ENCODE results near the gene MAML1.
"Not testable (repeated sequence)": the region's sequence is repeated elsewhere in the genome, so short reads cannot be mapped to it uniquely, and the experiment has no call there.

MAML1 gene

DNA sequence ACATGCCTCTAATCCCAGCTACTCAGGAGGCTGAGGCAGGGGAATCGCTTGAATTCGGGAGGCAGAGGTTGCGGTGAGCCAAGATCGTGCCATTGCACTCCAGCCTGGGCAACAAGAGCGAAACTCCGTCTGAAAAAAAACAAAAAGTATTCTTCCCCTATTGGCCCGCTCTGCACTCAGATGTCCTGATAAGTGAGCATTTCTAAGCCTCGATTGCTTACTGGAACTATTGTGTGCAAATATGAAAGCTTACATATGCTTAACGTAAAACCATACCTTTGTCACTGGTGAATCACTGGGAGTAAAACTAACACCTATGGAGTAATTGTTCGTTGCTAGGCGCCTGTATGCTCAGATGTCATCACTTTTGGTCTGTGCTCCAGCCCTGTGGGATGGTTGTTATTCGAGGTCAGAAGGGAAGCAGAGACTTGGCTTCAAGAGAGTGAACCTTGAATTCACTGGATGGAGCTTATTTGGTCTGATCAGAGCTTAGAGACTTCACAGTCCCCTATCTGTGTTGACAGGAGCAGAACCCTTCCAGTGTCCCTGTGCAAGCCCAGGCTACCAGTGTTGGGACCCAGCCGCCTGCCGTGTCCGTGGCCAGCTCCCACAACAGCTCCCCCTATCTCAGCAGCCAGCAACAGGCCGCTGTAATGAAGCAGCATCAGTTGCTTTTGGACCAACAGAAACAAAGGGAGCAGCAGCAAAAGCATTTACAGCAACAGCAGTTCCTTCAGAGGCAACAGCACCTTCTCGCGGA is 35.9 kb downstream of the MAML1 start:
- DNase-seq, result no peak

DNA sequence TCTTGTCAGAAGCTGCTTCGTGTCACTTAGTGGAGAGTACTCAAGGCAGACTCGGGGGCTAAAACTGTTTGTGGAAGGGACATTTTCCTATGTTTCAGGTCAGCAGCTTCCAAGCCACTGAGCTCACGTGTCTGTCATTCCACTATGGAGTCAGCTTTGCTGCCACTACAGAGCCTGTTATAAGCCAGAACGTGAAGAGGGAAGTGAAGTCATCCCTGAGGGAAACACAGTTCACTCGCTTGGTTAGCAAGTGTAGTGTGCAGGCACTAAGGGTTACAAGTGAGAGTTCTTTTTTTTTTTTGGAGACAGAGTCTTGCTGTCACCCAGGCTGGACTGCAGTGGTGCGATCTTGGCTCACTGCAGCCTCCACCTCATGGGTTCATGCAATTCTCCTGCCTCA is 36.6 kb downstream of the MAML1 start:
- DNase-seq, result no peak

DNA sequence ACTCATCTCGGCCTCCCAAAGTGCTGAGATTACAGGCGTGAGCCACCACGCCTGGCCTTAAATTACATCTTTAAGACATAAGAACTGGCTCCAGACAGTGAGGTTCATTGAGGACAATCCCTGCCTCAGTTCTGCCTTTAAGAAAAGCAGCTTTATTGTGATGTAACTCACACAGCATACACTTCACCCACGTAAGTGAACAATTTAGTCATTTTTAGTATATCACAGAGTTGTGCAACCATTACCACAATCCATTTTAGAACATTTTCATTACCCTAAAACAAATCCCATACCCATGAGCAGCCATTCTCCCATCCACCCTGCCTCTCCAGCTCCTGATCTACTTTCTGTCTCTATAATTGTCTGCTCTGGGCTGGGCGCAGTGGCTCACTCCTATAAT is 37.2 kb downstream of the MAML1 start:
- no peak for DNase-seq

DNA sequence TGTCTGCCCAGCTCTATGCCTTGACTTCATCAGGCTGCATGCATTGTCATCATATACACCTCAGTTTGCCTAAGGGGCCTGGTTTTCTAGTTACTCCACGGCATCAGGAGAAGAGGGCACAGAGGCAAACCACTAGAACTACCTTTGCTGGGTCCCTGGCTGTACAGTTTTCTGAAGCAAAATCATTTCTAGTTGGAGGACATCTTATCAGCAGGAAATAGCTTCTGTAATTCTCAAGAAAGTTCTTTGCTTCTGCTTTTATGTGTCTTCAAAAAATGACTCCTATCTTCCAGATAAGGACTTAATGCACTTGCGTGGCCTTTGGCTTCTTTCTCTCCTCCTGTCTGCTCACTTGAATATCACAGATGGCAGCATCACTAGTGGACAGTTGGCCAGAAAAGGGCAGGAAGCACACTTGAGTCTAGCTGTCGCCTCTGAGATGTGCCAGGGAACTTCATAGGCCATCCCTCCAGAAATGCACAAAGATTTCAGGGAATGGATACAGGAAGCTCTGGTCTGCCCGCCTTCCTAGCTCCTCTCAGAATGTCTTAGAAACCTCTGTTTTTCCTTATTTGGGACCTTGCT is 38.8 kb downstream of the MAML1 start:
- no peak for DNase-seq

DNA sequence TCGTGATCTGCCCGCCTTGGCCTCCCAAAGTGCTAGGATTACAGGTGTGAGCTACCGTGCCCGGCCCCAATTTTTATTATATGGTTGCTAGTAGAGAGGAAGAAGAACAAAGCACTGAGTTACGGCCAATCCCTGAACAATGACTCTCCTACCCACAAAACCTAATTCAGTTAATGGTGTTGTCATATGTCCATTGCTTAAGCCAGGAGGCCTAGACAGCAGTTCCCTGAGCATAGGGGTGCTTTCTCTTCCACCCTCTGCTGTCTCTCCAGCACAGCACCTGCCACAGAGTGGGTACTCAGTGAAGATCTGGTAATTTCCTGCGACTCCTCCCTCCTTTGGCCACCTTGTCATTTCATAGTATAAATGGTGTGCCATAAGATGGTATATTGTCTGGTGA is 39.7 kb downstream of the MAML1 start:
- DNase-seq, result no peak

DNA sequence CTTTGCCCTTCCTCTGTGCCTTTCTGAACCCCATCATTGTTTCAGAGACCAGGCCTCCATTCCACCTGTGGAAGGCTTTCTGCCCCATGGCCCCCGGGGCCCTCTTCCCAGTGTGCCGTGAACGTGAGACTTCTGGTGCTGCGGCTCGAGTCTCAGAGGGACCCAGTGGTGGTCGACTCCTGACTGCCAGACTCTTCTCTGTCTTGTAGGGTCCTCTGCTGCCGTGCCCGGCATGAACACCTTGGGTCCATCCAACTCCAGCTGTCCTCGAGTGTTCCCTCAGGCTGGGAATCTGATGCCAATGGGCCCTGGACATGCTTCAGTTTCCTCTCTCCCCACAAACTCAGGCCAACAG is 41.0 kb downstream of the MAML1 start:
- DNase-seq, result no peak

DNA sequence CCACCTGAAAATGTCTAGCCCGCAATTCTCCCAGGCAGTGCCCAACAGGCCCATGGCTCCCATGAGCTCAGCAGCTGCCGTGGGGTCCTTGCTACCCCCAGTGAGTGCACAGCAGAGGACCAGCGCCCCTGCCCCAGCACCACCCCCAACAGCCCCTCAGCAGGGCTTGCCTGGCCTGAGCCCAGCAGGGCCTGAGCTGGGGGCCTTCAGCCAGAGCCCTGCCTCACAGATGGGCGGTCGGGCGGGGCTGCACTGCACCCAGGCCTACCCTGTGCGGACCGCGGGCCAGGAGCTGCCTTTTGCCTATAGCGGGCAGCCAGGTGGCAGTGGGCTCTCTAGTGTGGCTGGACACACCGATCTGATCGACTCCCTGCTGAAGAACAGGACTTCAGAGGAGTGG is 41.8 kb downstream of the MAML1 start:
- DNase-seq, result no peak

DNA sequence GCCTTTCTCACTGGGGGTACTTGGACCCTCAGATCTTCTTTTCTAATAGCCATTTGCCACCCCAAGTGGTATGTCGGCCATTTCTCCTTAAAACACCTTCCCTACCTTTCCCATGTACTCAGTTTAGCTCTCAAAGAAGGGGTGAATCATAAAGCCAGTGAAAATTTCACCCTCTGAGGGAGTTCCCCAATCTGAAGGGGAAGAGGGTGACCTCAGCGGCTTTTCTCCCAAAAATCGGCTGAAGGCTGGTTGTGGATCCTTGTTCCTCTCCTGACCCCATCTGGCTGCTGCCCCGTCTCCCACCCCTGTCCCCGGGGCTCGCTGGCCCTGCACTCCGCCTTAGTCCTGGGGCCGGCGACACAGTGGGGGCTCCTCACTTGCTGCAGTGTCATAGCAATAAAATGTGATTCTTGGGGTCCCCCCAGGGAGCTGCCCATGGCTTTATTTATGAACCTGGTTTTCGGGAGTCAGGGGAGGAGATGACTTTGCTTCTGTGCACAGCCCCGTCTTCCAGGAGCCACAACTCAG is 43.9 kb downstream of the MAML1 start:
- DNase-seq, result no peak

DNA sequence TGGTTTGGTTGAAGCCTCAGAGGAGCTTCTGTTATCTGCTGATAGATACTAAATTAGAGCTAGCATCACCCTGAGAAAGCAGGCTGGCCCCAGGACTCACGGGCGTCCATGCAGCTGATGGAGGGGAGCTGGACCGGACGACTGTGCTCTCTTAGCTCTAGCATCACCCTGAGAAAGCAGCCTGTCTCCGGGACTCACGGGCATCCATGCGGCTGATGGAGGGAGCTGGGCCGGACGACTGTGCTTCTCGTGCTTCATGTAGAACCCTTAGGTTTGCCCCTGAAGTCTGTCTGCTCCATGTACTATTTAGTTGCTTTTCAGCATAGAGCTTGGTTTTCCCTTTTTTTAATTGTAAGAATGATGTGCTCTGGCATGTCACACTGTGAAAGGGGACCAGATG is 44.8 kb downstream of the MAML1 start:
- no peak for DNase-seq

DNA sequence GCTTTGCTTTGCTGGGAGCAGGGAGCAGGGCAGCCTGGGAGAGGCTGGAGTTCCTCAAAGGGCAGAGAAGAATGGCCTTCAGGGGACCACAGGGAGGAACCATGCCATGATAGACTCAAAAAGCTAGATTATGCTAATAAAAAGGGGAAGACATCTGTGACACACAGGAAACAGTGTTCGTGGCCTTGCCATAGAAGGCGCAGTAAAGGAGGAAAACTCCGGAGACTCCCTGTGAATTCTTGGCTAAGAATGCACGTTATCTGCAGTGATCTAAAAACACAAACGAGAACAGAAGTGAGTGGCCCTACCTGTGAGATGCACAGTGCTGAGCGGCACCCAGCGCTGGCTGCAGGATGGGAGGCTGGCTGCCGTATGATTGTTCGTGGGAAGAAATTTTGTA is 45.3 kb downstream of the MAML1 start:
- no peak for DNase-seq

DNA sequence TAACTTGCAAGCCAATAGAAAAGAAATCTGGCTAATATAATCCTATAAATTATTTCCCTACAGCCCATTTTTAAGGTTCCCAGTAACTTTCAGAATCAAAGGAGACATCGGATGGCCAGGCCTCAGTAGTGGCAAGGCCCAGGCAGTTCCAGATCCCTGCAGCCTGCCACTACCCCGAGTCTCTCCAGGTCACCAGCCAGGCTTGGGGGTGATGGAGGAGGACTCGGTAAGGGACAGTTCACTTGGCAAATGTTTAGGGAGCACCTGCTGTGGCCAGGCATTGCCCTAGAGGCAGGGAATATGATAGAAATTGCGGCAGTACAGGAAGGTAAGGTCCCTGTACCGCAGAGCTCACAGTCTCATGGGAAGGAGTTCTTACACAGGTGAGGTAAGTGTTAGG is 46.0 kb downstream of the MAML1 start:
- DNase-seq, result no peak

DNA sequence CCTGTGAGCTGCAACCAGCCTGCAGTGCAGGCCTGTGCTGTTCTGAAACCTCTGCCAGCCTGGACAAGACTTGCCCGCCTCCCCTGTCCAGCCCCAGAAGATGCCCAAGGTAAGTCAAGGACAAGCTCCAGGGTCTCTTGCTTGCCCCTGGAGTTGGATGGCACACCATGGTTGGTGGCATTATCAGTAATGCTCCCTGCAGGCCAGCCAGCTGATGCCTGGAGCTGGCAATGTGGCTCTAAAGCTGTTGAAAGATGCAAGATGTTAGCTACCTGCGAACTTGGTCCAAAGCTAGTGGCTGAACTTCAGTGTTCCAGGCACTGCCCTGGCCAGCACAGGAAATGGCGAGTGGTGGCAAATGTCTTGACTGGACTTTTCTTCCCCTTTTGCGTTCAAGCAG is 47.2 kb downstream of the MAML1 start:
- DNase-seq, result no peak

DNA sequence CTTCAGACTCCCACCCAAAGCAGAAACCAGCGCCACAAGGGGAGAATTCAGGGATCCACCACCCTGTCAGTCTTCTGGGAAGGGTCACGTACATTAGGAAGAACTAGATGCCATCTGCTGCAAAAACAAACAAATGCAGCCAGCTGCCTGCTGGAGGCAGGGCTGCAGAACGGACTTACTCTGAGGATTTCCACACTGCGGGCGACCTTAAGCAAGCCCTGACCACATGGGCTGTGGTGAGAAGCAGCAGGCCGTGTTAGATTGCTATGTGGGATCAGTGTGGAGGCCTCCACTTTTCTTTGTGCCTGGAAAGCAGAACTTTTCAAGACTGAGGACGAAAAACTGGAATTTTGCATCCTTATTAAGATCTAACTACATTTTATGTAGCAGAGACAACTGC is 47.7 kb downstream of the MAML1 start:
- no peak for DNase-seq

DNA sequence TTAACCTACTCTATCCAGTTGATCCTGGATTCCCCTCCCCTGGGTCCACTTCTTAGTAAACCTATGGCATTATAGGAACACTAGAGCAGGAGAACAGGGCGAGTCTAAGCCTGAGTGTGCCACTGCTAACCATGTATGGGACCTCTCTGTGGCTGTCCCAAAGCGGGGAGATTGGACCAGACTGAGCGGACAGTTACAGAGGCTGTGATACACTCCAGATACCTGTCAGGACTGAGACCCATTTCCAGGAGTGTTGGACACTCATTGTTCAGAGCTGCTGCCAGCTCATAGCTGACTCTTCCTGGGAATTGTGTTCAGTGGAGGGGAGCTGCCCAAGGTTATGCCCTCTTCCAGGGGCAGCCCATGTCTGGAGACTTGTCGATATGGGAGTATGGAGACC is 49.2 kb downstream of the MAML1 start:
- DNase-seq, result no peak

DNA sequence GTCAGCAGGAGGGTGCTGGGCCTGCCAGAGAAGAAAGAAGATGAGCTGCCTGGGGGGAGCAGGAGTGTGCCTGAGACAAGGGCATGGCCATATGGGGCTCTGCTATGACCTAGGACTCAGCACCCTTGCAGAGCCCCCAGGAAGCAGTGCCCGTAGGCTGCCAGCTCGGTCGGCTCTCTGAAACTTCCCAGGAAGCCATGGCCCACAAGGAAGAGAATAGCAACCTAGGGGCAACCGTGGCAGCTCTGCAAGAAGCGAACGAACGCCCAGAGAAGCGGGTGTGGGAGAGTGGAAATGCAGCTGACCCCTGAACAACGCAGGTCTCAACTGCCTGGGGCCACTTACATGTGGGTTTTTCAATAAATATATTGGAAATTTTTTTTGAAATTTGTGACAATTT is 50.5 kb downstream of the MAML1 start:
- DNase-seq, result no peak

DNA sequence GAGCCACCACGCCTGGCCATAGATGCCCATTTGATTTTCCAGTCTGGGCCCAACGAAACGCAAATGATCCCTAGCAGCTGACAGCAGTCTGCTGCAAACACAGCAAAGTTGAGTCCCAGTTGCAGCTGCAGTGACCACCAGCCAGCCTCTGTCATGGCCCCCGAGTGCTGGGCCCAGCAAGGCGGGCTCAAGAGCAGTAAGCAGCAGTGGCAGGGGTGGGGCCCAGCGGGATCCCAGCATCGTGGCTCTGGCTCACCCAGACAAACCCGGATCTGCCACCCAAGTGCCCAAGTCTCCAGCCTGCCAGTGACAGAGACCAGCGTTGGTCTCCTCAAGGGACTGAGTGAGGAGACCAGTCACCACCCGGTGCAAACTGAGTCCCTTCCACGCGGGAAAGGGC is 54.2 kb downstream of the MAML1 start:
- DNase-seq, result no peak

DNA sequence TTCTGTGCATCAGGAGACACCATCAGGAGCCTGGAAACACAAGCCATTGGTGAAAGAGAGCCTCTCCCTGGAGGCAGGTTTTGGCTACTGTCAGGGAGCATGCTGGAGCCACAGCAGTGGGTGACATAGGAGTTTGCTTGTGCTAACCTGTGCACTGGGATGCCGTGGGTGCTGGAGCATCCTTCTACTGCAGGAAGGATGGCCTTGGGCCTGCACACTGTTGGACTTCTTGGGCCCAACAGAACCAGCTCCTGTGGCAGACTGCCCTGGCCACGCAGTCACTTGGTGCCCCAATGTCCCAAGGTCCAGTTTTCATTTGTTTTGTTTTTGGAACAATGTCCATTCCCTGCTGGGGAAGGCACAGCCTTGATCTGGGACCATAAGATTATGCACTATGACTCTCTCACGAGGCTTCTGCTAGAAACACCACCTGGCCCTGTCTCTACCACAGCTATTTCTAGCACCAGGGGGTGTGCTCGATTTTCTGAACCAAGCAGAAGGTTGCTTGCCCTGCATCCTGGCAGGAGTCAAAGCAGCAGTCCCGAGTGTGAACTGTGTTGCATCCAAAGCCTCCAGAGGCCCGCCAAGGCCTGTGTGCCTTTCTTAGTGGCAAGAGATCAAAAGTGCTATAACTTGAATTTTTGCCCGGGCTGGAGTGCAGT is 55.7 kb downstream of the MAML1 start:
- no peak for DNase-seq

DNA sequence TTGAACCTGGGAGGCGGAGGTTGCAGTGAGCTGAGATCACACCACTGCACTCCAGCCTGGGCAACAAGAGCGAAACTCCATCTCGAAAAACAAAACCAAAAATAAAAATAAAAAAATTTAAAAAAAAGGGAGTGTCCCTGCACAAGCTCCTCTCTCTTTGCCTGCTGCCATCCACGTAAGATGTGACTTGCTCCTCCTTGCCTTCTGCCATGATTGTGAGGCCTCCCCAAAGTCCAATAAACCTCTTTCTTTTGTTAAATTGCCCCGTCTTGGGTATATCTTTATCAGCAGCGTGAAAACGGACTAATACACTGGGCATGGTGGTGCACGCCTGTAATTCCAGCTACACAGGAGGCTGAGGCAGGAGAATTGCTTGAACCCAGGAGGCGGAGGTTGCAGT is 56.7 kb downstream of the MAML1 start:
- not testable (repeated sequence) for DNase-seq

DNA sequence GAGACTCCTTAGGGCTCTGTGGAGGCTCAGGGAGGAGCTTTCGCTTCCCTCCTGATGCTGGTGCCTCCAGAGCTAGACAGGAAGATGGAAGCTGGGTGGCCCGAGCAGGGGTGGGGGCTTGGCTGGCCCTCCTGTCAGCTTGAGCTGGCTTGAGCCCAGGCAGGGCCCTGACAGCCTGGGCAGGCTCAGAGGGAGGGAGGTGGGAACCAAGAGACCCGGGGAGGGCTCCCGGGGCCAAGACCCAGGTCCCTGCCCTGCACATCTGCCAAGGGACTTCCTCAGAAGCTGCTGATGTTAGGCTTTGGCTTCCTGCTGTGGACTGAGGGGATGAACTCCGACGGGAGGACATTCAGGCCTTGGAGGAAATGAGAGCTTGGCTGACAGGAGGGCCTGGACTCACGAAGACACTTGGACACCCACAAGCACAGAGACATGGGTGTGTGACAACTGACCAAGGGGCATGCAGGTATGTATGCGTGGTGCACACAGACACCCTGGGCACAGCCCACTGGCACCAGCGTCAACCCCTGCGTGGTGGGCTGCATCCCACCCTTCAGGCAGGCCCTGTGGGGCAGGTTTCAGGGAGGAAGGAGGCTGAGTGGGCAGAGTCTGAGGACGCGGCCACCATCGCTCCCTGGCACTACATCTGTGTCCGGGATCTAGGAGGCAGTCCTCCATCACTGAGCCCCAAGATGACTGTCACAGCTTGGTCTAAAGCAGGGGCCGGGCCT is 59.4 kb downstream of the MAML1 start:
- DNase-seq, result no peak

DNA sequence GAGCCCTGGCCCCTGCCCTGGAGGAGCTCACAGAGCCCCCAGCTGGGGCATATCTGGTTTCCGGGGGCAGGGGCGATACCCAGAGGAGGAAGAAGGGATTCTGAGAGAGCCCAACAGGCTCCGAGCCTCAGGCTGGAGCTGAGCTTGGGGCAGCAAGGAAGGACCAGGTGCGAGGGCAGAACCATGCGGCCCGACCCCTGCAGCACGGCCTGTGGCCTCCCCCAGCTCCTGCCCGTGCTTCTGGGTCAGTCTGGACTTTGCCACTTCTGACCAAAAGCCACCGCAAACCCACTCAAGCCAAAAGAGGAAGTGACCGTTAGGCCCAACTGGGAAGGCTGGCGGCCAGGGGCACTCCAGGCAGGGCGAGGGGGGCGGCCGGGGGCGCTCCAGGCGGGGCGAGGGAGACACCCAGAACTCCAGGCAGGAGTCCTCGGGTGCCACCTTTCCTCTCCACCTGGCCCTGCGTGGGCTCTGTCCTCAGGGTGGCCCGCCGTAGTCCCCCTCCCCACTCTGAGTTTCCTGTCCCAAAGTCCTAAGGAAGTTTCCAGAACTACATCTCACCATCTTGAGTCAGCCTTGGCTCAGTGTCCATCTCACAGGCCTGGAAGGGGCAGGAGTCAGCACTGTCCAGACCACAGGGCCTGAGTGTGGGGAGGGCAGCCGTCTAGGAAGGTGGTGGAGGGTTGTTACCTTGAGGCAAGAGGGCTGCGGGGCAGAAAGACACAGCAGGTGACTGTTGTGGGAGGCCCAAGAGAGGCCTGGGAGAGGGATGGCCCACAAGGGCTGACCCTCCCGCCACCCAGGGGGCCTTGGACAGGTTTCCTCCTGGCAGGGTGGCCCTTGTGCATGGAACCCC is 60.2 kb downstream of the MAML1 start:
- DNase-seq, result no peak

DNA sequence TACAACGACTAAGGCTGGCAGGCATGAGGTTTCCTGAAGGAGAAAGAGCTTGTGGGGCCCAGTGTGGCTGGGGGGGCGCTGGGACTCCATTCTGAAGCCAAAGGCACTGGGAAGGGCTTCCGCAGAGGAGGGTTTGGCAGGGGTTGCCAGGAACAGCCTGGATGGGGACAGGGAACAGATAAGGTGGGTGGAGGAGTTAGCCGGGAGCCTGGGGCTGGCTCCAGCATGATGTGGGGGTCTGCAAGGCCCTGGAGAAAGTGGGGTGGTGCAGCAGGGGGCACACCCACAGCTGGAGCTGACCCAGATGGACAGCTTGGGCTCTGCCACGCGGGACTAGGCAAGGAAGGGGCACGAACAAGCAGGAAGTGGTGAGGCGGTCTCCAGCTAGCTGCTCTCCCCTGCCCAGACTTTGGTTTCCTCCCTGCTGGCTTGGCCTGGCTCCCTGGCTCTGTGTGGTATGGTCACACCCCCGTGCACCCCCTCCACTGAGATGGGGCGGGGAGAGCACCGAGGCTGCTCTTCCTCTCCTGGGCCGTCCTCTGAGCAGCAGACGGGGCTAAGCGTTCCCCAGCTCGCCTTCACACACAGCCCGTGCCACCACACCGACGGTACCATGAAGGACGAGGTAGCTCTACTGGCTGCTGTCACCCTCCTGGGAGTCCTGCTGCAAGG is 61.0 kb downstream of the MAML1 start, which contains the start of gene LTC4S:
Gene LTC4S (plus strand): TSS at position 519 of the 672 bp plus-strand sequence. CDS start 95 bp downstream, at position 614.
- DNase-seq, result peak; percentile 89

DNA sequence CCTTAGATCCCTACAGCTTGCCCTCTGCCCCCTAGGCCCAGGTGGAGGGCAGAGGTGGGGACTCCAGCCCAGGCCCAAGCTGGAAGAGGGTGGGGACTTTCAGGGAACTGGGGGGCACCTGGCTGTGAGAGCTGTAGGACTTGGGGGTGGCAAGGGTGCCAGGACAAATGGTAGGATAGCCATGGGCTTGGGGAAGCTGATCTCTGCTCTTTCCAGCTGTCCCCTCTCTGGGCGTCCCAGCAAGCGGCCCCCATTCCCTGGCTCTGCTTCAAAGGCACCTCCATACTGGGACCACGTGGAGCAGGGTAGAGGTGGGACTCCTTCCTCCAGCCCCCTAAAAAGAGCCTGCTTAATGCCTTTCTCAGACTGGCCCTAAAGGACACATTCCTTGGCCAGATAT is 61.5 kb downstream of the MAML1 start:
- DNase-seq, result no peak

Measured in left hindlimb (tissue), 1 donor.